Right lobe of liver (tissue), 6 donors: ENCODE results near the gene DIAPH2. TPM values are rescaled to one million over a fixed set of nuclear protein-coding genes. Genes with fewer than 3 reads are reported as not detected.

Source experiments
- ATAC-seq, 4 donors: fragments of 200-7000 bp; cut with Tn5 transposase; one replicate each; pipeline ENCODE4 v1.9.1; 2020; ENCODE audit warnings: mild to moderate bottlenecking in 4 of 4, moderate library complexity in 4 of 4
- DNase-seq, 3 donors: peaks; one replicate each; pipeline ENCODE4 v3.0.0-alpha.2; 2020
- H3K27ac ChIP-seq, 3 donors: fragments of 200-600 bp; one replicate each; pipeline ENCODE4 v1.8.0; 2022
- H3K27me3 ChIP-seq, 2 donors: fragments of 200-600 bp; one replicate each; pipeline ENCODE4 v1.8.0; 2022
- H3K36me3 ChIP-seq, 4 donors: fragments of 200-600 bp; sonication (generic) in 1 of 4; one replicate each; pipeline versions ENCODE4 v1.5.1 to v1.8.0; 2017 to 2022; ENCODE audit warnings: control low read depth in 1 of 4
- H3K4me1 ChIP-seq, 4 donors: fragments of 200-600 bp; sonication (generic) in 1 of 4; one replicate each; pipeline versions ENCODE4 v1.5.1 to v1.8.0; 2017 to 2022; ENCODE audit warnings: control low read depth in 1 of 4
- H3K4me3 ChIP-seq, 3 donors: fragments of 200-600 bp; one replicate each; pipeline ENCODE4 v1.8.0; 2022
- H3K9me3 ChIP-seq, 4 donors: fragments of 200-600 bp; sonication (generic) in 1 of 4; one replicate each; pipeline versions ENCODE4 v1.5.1 to v1.8.0; 2017 to 2022; ENCODE audit warnings: control low read depth in 1 of 4
- CTCF ChIP-seq, 4 donors: fragments of 200-600 bp in 3 of 4; fragments of 450-650 bp in 1 of 4; IDR thresholded peaks; one replicate each; pipeline versions ENCODE4 v1.5.1 to v1.8.0; 2016 to 2022; ENCODE audit warnings: antibody characterized with exemption in 4 of 4, mild to moderate bottlenecking in 2 of 4
- POLR2A ChIP-seq: fragments of 450-650 bp; IDR thresholded peaks from one replicate; pipeline ENCODE4 v1.6.1; 2017; ENCODE audit warnings: antibody characterized with exemption, mild to moderate bottlenecking
- WGBS: methylation state at CpG from one replicate; pipeline ENCODE4 v1.1.6; 2018; ENCODE audit warnings: low coverage, low lambda C conversion rate; ENCODE audit not compliant: insufficient coverage; ENCODE audit errors: missing lambda C conversion rate; 5-methylcytosine and 5-hydroxymethylcytosine counted together
- intact Hi-C, 2 donors: fragments of 100-400 bp; cut with DNase I; formaldehyde crosslinking; loops; one replicate each; pipeline versions ENCODE4 v1.11.2 to v1.14.1; 2022
- total RNA-seq, 6 experiments: library from RNA; depleted of rRNA in 2 of 6; stranded (reverse); fragments of >200 nt in 2 of 6; fragmentation: NEBNext Ultra II Directional in 3 of 6; extraction: Animal tissue kit (Norgen Biotek cat#: 25700) in 3 of 6; gene quantifications; one replicate each; pipeline versions ENCODE4 v1.1.0 to v1.2.4, GENCODE V29; 2016 to 2023
- donor health status: DM: no; HTN: yes; CAD: no.
- donor health status: DM: no; HTN: no; CAD: no.
- donor health status: DM: no; HTN: no; CAD: no.
- donor health status: DM: no; HTN: yes; CAD: no.
- donor health status: DM: no; HTN: yes; CAD: no.

The DIAPH2 gene
- total RNA-seq, 6 experiments from 2014 or later, result 10.6 to 20.0 (median 16.4) TPM

- Histone ChIP-seq H3K4me3 (no peak overlapping the region), H3K36me3 (no peaks in the 10 kb centered on the region), H3K27me3 (no peaks in the 10 kb centered on the region), H3K4me1 (no peaks in the 10 kb centered on the region), H3K9me3 (no peaks in the 10 kb centered on the region), H3K27ac (no peak overlapping the region)
- DNase-seq (no peak), ATAC-seq (no peak)
- no peak for TF ChIP-seq POLR2A
- no peak for TF ChIP-seq CTCF (IDR thresholded peaks at IDR 0.05)
- WGBS, result 18% methylated on average over 1 of the region's 1 CpG
- intact Hi-C loops, result no loop called here
Measured at GRCh38 chrX:97431281-97431680, 746.6 kb downstream of the DIAPH2 start.

- no peaks in the 10 kb centered on the region for H3K27me3 ChIP-seq
- no peaks in the 10 kb centered on the region for H3K36me3 ChIP-seq
- no peak for DNase-seq
- no peaks in the 10 kb centered on the region for H3K9me3 ChIP-seq
- H3K4me1 ChIP-seq, result no peaks in the 10 kb centered on the region
- WGBS, result 33% methylated on average over 1 of the region's 1 CpG
- intact Hi-C loops, result no loop called here
- H3K4me3 ChIP-seq, result no peak overlapping the region
- peak in 3 of 4 donors; percentile 22 to 35 (median 28) for TF ChIP-seq CTCF (IDR thresholded peaks at IDR 0.05)
- no peak for TF ChIP-seq POLR2A
- H3K27ac ChIP-seq, result no peak overlapping the region
- no peak for ATAC-seq
Measured at GRCh38 chrX:97446298-97446882, 761.7 kb downstream of the DIAPH2 start.

GRCh38 chrX:97447306-97447705 is 762.7 kb downstream of the DIAPH2 start:
- Histone ChIP-seq H3K9me3 (no peaks in the 10 kb centered on the region), H3K36me3 (no peaks in the 10 kb centered on the region), H3K27me3 (no peaks in the 10 kb centered on the region), H3K4me1 (no peaks in the 10 kb centered on the region), H3K4me3 (no peak overlapping the region), H3K27ac (no peak overlapping the region)
- no peak for ATAC-seq
- TF ChIP-seq CTCF (IDR thresholded peaks at IDR 0.05) (no peak), POLR2A (no peak)
- no peak for DNase-seq
- WGBS, result 68% methylated on average over 5 of the region's 5 CpGs
- intact Hi-C loops, result no loop called here

GRCh38 chrX:97452283-97452682 is 767.6 kb downstream of the DIAPH2 start:
- intact Hi-C loops, result no loop called here
- no peak overlapping the region for H3K27ac ChIP-seq
- no peaks in the 10 kb centered on the region for H3K27me3 ChIP-seq

More at GRCh38 chrX:97452283-97452682, 767.6 kb downstream of the DIAPH2 start:
- DNase-seq, result no peak
- Histone ChIP-seq H3K4me1 (no peaks in the 10 kb centered on the region), H3K9me3 (no peaks in the 10 kb centered on the region), H3K36me3 (no peaks in the 10 kb centered on the region), H3K4me3 (no peak overlapping the region)
- no peak for ATAC-seq
- TF ChIP-seq POLR2A (no peak), CTCF (IDR thresholded peaks at IDR 0.05) (no peak)
